ENCODE data around the gene RPL38.

Gene RPL38

GRCh38 chr17:74203439-74204240, at the start of gene RPL38:
Gene RPL38, plus strand, starts transcription at chr17:74203678. Its CDS starts 278 bp downstream, at chr17:74203956.
- DNase-seq = peak; percentile 96

DNA sequence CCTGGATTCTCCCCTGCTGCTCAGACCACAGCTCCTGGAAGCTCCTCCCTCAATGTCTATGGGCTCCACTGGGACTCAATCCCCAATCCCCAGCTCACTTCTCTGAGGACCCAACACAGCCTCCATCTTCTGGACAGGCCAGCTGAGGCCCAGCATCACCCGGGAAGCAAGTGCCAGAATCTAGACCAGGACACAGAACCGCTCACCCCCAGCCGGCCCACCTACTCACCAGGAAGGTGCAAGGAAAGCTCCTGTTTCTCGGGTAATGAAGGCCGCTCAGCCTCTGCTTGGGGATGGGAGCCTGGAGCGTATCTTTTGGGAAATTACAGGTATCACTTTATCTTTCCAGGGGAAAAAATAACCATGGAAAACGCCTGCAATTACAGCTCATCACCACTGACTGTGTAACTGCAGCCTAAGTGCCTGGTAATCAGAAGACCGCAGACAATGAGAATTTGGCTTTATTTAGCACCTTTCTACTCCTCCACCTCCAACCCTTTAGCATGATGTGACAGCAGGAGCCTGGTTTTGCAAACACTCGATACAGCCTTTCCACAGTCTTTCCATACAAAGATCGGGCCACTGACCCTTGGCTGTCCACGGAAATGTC, 49.6 kb upstream of the RPL38 start:
- no peak for DNase-seq

GRCh38 chr17:74156878-74157277, 46.6 kb upstream of the RPL38 start:
- no peak for DNase-seq

GRCh38 chr17:74157366-74157765, 46.1 kb upstream of the RPL38 start:
- no peak for DNase-seq

- no peak for DNase-seq
Observed at GRCh38 chr17:74158761-74159160, 44.7 kb upstream of the RPL38 start.

DNA sequence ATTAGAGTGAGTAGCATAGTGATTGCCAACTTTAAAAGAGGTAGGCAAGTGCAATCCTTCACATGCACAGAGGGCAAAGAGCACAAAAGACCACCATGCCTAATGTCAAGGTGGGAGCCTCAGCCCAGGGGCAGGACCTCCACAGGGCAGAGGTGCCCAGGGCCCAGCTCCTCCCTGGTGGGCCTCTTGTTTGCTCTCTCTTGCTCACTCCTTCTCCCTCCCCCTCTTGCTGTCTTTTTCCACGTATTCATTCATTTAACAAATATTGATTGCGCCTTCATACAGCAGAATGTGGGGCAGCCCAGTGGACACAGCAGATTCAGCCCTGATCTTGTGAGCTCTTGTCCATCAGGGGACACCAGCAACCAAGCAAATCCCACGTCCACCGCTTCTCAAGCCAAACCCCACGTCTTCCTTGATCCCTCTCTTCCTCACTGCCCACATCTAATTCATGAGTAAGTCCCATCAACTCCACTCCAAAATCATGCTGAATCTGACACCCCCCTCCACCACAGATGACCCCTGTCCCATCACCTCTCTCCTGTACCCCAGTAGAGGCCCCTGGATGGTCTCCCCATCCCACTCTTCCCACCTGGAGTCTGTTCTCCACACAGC, 44.1 kb upstream of the RPL38 start:
- DNase-seq = no peak

DNA sequence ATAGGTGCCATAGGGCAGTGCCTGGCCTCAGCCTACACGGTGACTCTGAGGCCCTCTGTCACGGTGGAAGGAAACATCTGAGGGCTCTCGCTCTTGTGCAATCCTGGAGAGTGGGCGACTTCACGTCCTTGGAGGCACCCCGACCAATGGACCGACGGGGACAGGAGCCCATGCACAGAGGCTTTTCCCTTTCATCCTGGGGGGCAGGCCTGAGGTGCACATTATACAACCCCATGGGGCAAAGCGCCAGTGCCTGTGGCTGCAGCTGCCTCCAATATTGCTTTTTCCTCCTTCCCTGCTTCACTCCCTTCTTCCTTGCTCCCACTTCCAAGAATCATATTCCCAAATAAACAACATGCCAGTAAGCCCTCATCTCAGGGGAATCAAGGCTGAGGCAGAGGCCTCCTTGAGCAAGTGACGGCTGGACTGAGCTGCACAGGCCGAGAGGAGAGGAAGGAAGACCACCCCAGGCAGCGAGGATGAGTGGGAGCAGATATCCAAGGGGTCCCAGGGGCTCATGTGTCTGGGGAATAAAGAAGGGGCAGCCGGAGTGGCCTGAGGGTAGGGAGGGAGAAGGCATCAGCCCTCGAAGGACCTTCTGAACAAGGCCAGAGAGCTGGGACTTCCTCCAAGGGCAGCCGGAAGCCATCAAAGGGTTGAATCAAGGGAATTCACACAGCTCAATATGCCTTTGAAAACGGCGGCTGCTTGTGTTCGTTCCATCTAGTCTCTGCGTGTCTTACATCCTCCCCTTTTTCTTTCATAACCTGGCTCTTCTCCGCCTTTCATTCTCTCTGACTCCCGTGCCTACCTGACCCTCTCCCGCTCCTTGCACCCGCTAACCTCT, 42.6 kb upstream of the RPL38 start:
- no peak for DNase-seq

GRCh38 chr17:74161503-74161875, 42.0 kb upstream of the RPL38 start:
- no peak for DNase-seq

- DNase-seq = no peak
Observed at GRCh38 chr17:74163271-74163821, 40.1 kb upstream of the RPL38 start.

- DNase-seq = no peak
Observed at GRCh38 chr17:74163836-74164235, 39.6 kb upstream of the RPL38 start.

DNA sequence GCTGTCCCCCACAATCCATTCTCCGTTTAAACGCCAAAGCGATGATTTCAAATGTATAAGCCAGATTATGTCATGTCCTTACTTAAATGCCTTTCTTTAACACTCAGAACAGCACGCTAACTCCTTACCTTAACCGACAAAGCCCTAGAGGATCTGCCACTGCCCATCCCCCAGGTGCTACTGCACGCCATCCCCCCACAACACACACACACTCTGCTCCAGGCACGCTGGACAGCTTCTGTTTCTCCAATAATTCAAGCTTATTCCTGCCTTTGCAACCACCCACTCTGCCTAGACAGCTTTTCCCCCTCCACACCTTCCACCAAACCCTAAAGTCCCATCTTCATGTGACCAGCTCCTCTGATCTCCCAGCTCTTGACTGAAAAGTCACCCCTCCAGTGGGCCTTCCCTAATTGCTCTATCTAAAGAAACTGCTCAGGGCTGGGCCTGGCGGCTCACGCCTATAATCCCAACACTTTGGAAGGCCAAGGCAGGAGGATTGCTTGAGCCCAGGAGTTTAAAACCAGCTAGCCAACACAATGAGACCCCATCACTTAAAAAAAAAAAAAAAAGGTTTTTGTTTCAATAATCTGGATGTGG, 38.9 kb upstream of the RPL38 start:
- no peak for DNase-seq

GRCh38 chr17:74165797-74166365, 37.6 kb upstream of the RPL38 start:
- DNase-seq = no peak

DNA sequence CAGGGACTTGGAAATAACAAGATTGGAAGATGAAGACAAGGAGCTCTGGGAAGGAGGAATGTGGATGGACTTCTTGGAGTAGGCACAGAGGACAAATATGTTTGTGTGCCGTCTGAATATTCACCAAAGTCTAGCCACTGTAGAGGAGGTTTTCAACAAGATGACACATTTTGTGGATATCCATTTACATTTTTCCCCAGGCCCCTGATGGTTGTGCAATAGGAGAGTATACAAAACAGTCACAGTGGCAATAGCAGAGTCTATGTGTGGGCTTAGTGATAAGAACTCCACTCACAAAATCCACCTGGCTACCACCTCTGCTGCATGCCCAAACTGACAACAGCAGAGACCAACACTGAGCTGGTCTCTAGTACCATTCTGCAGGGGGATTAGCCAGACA, 32.6 kb upstream of the RPL38 start:
- no peak for DNase-seq

GRCh38 chr17:74172700-74173099, 30.8 kb upstream of the RPL38 start:
- DNase-seq = no peak

DNA sequence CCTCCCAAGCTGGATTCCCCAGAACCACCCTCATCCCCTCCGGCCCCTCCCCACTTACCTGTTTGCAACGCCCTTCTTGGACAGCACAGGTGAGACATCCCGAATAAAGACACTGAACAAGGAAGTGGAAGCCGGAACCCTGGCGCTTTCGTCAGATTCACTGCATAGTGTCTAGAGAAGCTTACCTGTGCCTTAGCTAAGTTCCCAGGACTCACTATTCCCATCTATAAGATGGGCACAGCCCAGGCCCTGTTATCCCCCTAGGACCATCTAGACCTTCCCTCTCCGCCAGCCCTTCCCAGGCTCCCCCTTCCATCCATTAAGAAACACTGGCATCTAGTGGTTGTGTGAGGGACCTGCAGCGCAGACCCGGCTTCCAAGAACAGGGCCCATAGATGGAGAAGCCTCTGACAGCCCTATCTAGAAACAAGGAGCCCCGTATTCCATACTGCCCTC, 26.9 kb upstream of the RPL38 start:
- peak; percentile 30 for DNase-seq

GRCh38 chr17:74177018-74177450, 26.4 kb upstream of the RPL38 start:
- DNase-seq = no peak

DNA sequence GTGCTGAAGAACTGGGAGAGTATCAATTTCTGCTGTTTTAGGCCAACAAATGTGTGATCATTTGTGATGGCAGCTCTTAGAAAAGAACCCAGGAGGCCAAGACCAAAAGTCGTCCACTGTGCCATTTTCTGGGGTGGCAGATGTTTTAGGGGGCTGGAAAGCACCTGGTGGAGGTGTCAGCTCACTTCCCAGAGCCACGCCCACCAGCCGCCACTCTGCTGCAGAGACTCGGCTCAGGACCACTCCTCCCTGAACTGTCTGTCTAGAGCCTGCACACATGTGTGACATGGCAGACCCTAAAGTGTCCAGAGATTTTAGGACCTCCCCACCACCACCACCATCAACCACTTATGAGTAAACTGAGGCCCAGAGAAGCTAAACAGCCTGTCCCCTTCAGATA, 23.9 kb upstream of the RPL38 start:
- DNase-seq = no peak

DNA sequence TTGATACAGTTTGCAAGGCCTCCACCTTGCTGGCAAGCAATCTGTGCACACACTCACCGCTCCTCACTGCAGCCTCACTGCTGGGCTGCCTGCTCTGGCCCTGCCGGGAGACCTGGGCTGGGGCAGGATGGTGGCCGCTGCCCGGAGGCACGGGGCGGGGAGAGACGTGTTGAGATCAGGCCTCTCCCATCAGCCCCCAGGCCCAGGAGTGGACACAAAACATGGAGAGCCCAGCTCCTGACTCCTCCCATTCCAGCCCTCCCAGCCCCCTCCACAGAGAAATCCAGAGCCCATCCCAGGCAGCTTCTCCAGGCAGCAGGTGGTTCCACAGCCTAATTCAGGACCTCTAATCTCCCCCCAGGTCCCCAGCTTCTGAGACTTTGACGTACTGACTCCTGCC, 23.1 kb upstream of the RPL38 start:
- DNase-seq = no peak

DNA sequence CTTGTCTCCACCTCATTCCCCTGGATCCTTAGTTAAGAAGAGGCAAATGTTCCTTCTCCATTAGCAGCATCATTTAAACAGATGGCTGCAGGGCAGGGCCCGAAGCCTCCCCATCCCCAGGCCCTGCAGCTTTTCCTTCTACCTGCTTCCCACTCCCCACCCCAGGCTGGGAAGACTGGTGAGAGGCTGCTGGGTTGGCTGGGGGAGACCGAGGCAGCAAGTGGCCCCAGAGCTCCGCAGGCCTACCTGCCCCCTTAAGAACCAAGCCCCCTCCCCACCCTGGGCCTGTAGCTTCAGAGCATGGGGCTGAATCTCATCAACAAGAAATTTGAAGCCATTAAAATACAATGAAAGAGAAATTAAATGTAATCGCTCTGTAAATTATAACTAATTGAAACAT, 22.1 kb upstream of the RPL38 start:
- DNase-seq = no peak

- DNase-seq = no peak
Observed at GRCh38 chr17:74182041-74182723, 21.3 kb upstream of the RPL38 start.

- no peak for DNase-seq
Observed at GRCh38 chr17:74183411-74183810, 20.1 kb upstream of the RPL38 start.

Measured in CD4-positive, alpha-beta T cell treated with Interleukin-21 for 1 hour (primary cell).